ENCODE results near the gene CCL20. TPM values are rescaled to one million over a fixed set of nuclear protein-coding genes. Genes with fewer than 3 reads are reported as not detected.

Gene CCL20
- total RNA-seq, 1 donor from 2014 or later: not detected

GRCh38 chr2:227846831-227847230 is 33.2 kb downstream of the CCL20 start:
- FAIRE-seq: no peak
- no peak overlapping the region for H2AFZ ChIP-seq (ENCODE audit: low read depth, low read length)

GRCh38 chr2:227848146-227848545 is 34.5 kb downstream of the CCL20 start:
- H3K4me2 ChIP-seq (ENCODE audit: low read length): no peak overlapping the region
- H3K27ac ChIP-seq (ENCODE audit: low read depth, low read length): no peak overlapping the region
- no peak overlapping the region for H3K4me3 ChIP-seq (ENCODE audit: insufficient read depth, low read depth, low read length)
- TF ChIP-seq CTCF (IDR thresholded peaks at IDR 0.05; ENCODE audit: insufficient read depth, low read depth, low read length) (no peak), EZH2 (IDR thresholded peaks at IDR 0.05; ENCODE audit: insufficient read depth, low read length) (no peak)
- Mint-ChIP-seq H3K27me3 (ENCODE audit: low read depth, unreplicated experiment) (peaks cover 3% of the 10 kb centered on the region), H3K27ac (ENCODE audit: unreplicated experiment) (no peak overlapping the region), H3K4me3 (ENCODE audit: unreplicated experiment) (no peak overlapping the region), H3K36me3 (ENCODE audit: low read depth, unreplicated experiment) (no peaks in the 10 kb centered on the region), H3K9me3 (ENCODE audit: unreplicated experiment) (no peaks in the 10 kb centered on the region), H3K4me1 (ENCODE audit: low read depth, unreplicated experiment) (peaks cover under 1% of the 10 kb centered on the region)
- H2AFZ ChIP-seq (ENCODE audit: low read depth, low read length): no peak overlapping the region
- H4K20me1 ChIP-seq (ENCODE audit: insufficient read depth, low read length): no peaks in the 10 kb centered on the region
- no peak overlapping the region for H3K9ac ChIP-seq (ENCODE audit: low read length)
- no peaks in the 10 kb centered on the region for H3K36me3 ChIP-seq (ENCODE audit: insufficient read depth, low read length)
- no peaks in the 10 kb centered on the region for H3K9me3 ChIP-seq (ENCODE audit: insufficient read depth, low read depth, low read length)
- DNase-seq (ENCODE audit: low read depth) (no peak), FAIRE-seq (no peak)
- peaks cover 5% of the 10 kb centered on the region for H3K4me1 ChIP-seq (ENCODE audit: insufficient read depth, low read length)
- no peaks in the 10 kb centered on the region for H3K79me2 ChIP-seq (ENCODE audit: insufficient read depth, low read length)
- no peaks in the 10 kb centered on the region for H3K27me3 ChIP-seq (ENCODE audit: insufficient read depth, low read length)

More at GRCh38 chr2:227846831-227847230, 33.2 kb downstream of the CCL20 start:
- TF ChIP-seq CTCF (IDR thresholded peaks at IDR 0.05; ENCODE audit: insufficient read depth, low read depth, low read length) (no peak), EZH2 (IDR thresholded peaks at IDR 0.05; ENCODE audit: insufficient read depth, low read length) (no peak)
- no peak overlapping the region for H3K4me2 ChIP-seq (ENCODE audit: low read length)
- no peak for DNase-seq (ENCODE audit: low read depth)
- H3K27ac ChIP-seq (ENCODE audit: low read depth, low read length): no peak overlapping the region
- H3K27me3 ChIP-seq (ENCODE audit: insufficient read depth, low read length): no peaks in the 10 kb centered on the region
- H3K9me3 ChIP-seq (ENCODE audit: insufficient read depth, low read depth, low read length): no peaks in the 10 kb centered on the region
- no peaks in the 10 kb centered on the region for H3K36me3 ChIP-seq (ENCODE audit: insufficient read depth, low read length)
- H3K4me1 Mint-ChIP-seq (ENCODE audit: low read depth, unreplicated experiment): no peaks in the 10 kb centered on the region
- no peaks in the 10 kb centered on the region for H3K79me2 ChIP-seq (ENCODE audit: insufficient read depth, low read length)
- H3K27ac Mint-ChIP-seq (ENCODE audit: unreplicated experiment): no peak overlapping the region
- H3K9me3 Mint-ChIP-seq (ENCODE audit: unreplicated experiment): no peaks in the 10 kb centered on the region
- H3K4me3 ChIP-seq (ENCODE audit: insufficient read depth, low read depth, low read length): no peak overlapping the region
- H3K4me3 Mint-ChIP-seq (ENCODE audit: unreplicated experiment): no peak overlapping the region
- no peaks in the 10 kb centered on the region for H3K4me1 ChIP-seq (ENCODE audit: insufficient read depth, low read length)
- H3K36me3 Mint-ChIP-seq (ENCODE audit: low read depth, unreplicated experiment): no peaks in the 10 kb centered on the region
- no peaks in the 10 kb centered on the region for H4K20me1 ChIP-seq (ENCODE audit: insufficient read depth, low read length)
- H3K27me3 Mint-ChIP-seq (ENCODE audit: low read depth, unreplicated experiment): peaks cover 3% of the 10 kb centered on the region
- H3K9ac ChIP-seq (ENCODE audit: low read length): no peak overlapping the region

GRCh38 chr2:227848586-227848985 is 34.9 kb downstream of the CCL20 start:
- H3K4me1 Mint-ChIP-seq (ENCODE audit: low read depth, unreplicated experiment): peaks cover 5% of the 10 kb centered on the region

More at GRCh38 chr2:227848586-227848985, 34.9 kb downstream of the CCL20 start:
- H2AFZ ChIP-seq (ENCODE audit: low read depth, low read length): no peak overlapping the region
- no peaks in the 10 kb centered on the region for H4K20me1 ChIP-seq (ENCODE audit: insufficient read depth, low read length)
- no peaks in the 10 kb centered on the region for H3K27me3 ChIP-seq (ENCODE audit: insufficient read depth, low read length)
- no peak overlapping the region for H3K4me2 ChIP-seq (ENCODE audit: low read length)
- no peak overlapping the region for H3K4me3 ChIP-seq (ENCODE audit: insufficient read depth, low read depth, low read length)
- Mint-ChIP-seq H3K27ac (ENCODE audit: unreplicated experiment) (no peak overlapping the region), H3K27me3 (ENCODE audit: low read depth, unreplicated experiment) (peaks cover 3% of the 10 kb centered on the region), H3K9me3 (ENCODE audit: unreplicated experiment) (no peaks in the 10 kb centered on the region), H3K36me3 (ENCODE audit: low read depth, unreplicated experiment) (no peaks in the 10 kb centered on the region), H3K4me3 (ENCODE audit: unreplicated experiment) (no peak overlapping the region)
- no peaks in the 10 kb centered on the region for H3K36me3 ChIP-seq (ENCODE audit: insufficient read depth, low read length)
- H3K9ac ChIP-seq (ENCODE audit: low read length): no peak overlapping the region
- H3K9me3 ChIP-seq (ENCODE audit: insufficient read depth, low read depth, low read length): no peaks in the 10 kb centered on the region
- H3K27ac ChIP-seq (ENCODE audit: low read depth, low read length): no peak overlapping the region
- H3K4me1 ChIP-seq (ENCODE audit: insufficient read depth, low read length): peaks cover 8% of the 10 kb centered on the region
- H3K79me2 ChIP-seq (ENCODE audit: insufficient read depth, low read length): no peaks in the 10 kb centered on the region
- DNase-seq (ENCODE audit: low read depth) (no peak), FAIRE-seq (no peak)
- TF ChIP-seq CTCF (IDR thresholded peaks at IDR 0.05; ENCODE audit: insufficient read depth, low read depth, low read length): no peak
- TF ChIP-seq EZH2 (IDR thresholded peaks at IDR 0.05; ENCODE audit: insufficient read depth, low read length): no peak

All from astrocyte (in vitro differentiated cells and primary cell).